Ascending aorta (tissue), 2 donors: Measurements from ENCODE around the gene CEP70. TPM values are rescaled to one million over a fixed set of nuclear protein-coding genes. Genes with fewer than 3 reads are reported as not detected.
"Not testable (repeated sequence)": the region's sequence is repeated elsewhere in the genome, so short reads cannot be mapped to it uniquely, and the experiment has no call there.

Source experiments
- DNase-seq, 2 donors: peaks; one replicate each; pipeline ENCODE4 v3.0.0-alpha.2; 2019; ENCODE audit warnings: low spot score in 2 of 2
- H3K27ac ChIP-seq, 2 donors: fragments of 200-600 bp; sonication (generic); one replicate each; pipeline ENCODE4 v1.5.1; 2016 to 2017; ENCODE audit warnings: mild to moderate bottlenecking in 1 of 2
- H3K27me3 ChIP-seq: fragments of 200-600 bp; sonication (generic); one replicate; pipeline ENCODE4 v1.5.1; 2017
- H3K36me3 ChIP-seq, 2 donors: fragments of 200-600 bp; sonication (generic); one replicate each; pipeline ENCODE4 v1.5.1; 2016
- H3K4me1 ChIP-seq, 2 donors: fragments of 200-600 bp; sonication (generic); one replicate each; pipeline ENCODE4 v1.5.1; 2016 to 2017; ENCODE audit warnings: mild to moderate bottlenecking in 1 of 2
- H3K4me3 ChIP-seq, 2 donors: fragments of 200-600 bp; sonication (generic); one replicate each; pipeline ENCODE4 v1.5.1; 2016 to 2017; ENCODE audit warnings: mild to moderate bottlenecking in 1 of 2
- H3K9me3 ChIP-seq, 2 donors: fragments of 200-600 bp; sonication (generic); one replicate each; pipeline ENCODE4 v1.5.1; 2016
- intact Hi-C: fragments of 100-400 bp; cut with DNase I; formaldehyde crosslinking; loops from one replicate; pipeline ENCODE4 v1.15.1; 2023
- total RNA-seq: library from RNA; depleted of rRNA; stranded (reverse); fragments of >200 nt; gene quantifications from one replicate; pipeline ENCODE4 v1.1.0, GENCODE V29; 2016
- TF ChIP-seq, protein P1 (sequence below), 3 experiments: fragments of 200-600 bp in 2 of 3; fragments of 450-650 bp in 1 of 3; sonication (generic) in 2 of 3; IDR thresholded peaks; one replicate each; pipeline ENCODE4 v1.5.1; 2016 to 2019; ENCODE audit warnings: antibody characterized with exemption in 3 of 3, mild to moderate bottlenecking in 1 of 3, moderate library complexity in 1 of 3

Gene CEP70
- total RNA-seq, 1 donor from 2014 or later = 7.6 TPM

DNA sequence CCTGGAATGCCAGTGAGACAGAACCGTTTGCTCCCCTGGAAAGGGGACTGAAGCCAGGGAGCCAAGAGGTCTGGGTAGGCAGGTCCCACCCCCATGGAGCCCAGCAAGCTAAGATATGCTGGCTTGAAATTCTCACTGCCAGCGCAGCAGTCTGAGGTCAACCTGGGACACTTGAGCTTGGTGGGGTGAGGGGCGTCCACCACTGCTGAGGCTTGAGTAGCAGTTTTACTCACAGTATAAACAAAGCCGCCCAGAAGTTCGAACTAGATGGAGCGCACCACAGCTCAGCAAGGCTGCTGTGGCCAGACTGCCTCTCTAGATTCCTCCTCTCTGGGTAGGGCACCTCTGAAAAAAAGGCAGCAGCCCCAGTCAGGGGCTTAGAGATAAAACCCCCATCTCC, 33.6 kb downstream of the CEP70 start:
- peaks cover 10 to 34% of the 10 kb centered on the region in 2 donors for H3K9me3 ChIP-seq
- intact Hi-C loops = no loop called here
- H3K27me3 ChIP-seq = no peaks in the 10 kb centered on the region
- TF ChIP-seq, protein P1, sequence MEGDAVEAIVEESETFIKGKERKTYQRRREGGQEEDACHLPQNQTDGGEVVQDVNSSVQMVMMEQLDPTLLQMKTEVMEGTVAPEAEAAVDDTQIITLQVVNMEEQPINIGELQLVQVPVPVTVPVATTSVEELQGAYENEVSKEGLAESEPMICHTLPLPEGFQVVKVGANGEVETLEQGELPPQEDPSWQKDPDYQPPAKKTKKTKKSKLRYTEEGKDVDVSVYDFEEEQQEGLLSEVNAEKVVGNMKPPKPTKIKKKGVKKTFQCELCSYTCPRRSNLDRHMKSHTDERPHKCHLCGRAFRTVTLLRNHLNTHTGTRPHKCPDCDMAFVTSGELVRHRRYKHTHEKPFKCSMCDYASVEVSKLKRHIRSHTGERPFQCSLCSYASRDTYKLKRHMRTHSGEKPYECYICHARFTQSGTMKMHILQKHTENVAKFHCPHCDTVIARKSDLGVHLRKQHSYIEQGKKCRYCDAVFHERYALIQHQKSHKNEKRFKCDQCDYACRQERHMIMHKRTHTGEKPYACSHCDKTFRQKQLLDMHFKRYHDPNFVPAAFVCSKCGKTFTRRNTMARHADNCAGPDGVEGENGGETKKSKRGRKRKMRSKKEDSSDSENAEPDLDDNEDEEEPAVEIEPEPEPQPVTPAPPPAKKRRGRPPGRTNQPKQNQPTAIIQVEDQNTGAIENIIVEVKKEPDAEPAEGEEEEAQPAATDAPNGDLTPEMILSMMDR (IDR thresholded peaks at IDR 0.05) = no peak
- H3K27ac ChIP-seq = no peak overlapping the region
- H3K4me1 ChIP-seq = no peaks in the 10 kb centered on the region
- no peak overlapping the region for H3K4me3 ChIP-seq
- H3K36me3 ChIP-seq = peaks cover 0 to 30% of the 10 kb centered on the region in 2 donors
- DNase-seq = no peak

DNA sequence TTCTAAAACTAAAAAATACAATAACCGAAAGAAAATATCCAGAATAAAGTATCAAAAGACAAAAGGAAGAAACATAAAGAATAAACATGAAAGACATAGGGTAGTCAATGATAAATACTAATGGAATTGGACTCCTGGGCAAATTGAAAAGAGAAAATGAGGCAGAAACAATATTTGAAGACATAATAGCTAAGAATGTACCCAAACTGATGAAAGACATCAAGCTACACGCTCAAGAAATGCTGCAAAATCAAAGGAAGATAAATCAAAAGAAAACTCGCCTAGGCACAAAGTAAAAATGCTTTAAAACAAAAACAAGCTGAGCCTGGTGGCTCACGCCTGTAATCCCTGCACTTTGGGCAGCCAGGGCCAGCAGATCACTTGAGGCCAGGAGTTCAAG, 34.9 kb downstream of the CEP70 start:
- Histone ChIP-seq H3K4me3 (no peak overlapping the region), H3K27me3 (no peaks in the 10 kb centered on the region), H3K9me3 (peaks cover 10 to 34% of the 10 kb centered on the region in 2 donors), H3K27ac (no peak overlapping the region), H3K36me3 (peaks cover 0 to 38% of the 10 kb centered on the region in 2 donors), H3K4me1 (no peaks in the 10 kb centered on the region)
- TF ChIP-seq, protein P1 (IDR thresholded peaks at IDR 0.05) = no peak
- DNase-seq = no peak
- intact Hi-C loops = no loop called here

DNA sequence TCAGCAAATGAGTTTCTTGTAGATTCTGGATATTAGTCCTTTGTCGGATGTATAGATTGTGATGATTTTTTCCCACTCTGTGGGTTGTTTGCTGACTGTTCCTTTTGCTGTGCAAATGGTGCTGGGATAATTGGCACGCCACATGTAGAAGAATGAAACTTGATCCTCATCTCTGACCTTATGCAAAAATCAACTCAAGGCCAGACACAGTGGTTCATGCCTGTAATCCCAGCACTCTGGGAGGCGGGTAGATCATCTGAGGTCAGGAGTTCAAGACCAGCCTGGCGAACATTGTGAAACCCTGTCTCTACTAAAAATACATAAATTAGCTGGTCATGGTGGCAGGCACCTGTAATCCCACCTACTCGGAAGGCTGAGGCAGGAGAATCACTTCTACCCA, 39.3 kb downstream of the CEP70 start:
- intact Hi-C loops, H3K27me3 ChIP-seq, DNase-seq, H3K27ac ChIP-seq, H3K4me3 ChIP-seq, H3K4me1 ChIP-seq: not testable (repeated sequence)
- Histone ChIP-seq H3K36me3 (peaks cover 10 to 35% of the 10 kb centered on the region in 2 donors), H3K9me3 (peaks cover 4 to 19% of the 10 kb centered on the region in 2 donors)

DNA sequence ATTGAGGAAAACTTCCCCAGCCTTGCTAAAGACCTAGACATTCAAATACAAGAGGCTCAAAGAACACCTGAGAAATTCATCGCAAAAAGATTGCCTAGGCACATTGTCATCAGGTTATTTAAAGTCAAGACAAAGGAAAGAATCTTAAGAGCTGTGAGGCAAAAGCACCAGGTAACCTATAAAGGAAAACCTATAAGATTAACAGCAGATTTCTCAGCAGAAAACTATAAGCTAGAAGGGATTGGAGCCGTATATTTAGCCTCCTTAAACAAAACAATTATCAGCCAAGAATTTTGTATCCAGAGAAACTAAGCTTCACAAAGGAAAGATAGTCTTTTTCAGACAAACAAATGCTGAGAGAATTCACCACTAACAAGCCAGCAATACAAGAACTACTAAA, 43.1 kb downstream of the CEP70 start:
- Histone ChIP-seq H3K36me3 (peaks cover 32 to 64% of the 10 kb centered on the region in 2 donors), H3K9me3 (peaks cover 0 to 30% of the 10 kb centered on the region in 2 donors)
- intact Hi-C loops = not testable (repeated sequence)

DNA sequence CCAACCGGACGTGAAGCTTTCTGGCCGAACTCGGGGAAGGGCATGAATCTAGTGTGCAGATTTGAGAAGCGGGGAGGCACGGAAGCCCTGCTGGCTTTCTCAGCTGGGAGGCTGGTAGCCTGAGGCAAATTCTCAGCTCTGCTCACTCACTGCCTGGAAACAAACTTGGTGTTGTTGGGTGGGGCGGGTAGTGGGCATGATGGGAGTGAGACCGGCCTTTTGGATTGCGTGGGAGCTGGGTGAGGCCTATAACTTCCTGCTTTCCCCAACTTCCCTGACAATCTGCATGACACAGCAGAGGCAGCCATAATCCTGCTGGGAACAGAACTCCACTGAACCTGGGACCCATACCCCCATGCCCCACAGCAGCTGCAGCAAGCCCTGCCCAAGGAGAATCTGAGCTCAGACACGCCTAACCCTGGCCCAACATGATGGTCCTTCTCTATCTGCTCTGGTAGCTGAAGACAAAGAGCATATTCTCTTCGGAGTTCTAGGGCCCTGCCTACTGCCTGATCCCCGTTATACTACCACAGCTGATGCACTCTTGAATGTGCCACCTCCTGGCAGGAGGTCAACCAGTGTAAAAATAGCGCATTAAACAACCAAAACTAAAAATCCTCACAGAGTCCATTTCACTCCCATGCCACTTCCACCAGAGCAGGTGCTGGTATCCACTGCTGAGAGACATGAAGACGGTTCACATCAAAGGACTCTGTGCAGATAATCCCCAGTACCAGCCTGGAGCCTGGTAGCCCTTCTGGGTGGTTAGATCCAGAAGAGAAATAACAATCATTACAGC, 44.7 kb downstream of the CEP70 start:
- intact Hi-C loops = no loop called here
- H3K9me3 ChIP-seq = peaks cover 4 to 44% of the 10 kb centered on the region in 2 donors

More for the DNA sequence above, 43.1 kb downstream of the CEP70 start:
- not testable (repeated sequence) for H3K27me3 ChIP-seq, H3K27ac ChIP-seq, H3K4me3 ChIP-seq, DNase-seq, H3K4me1 ChIP-seq

DNA sequence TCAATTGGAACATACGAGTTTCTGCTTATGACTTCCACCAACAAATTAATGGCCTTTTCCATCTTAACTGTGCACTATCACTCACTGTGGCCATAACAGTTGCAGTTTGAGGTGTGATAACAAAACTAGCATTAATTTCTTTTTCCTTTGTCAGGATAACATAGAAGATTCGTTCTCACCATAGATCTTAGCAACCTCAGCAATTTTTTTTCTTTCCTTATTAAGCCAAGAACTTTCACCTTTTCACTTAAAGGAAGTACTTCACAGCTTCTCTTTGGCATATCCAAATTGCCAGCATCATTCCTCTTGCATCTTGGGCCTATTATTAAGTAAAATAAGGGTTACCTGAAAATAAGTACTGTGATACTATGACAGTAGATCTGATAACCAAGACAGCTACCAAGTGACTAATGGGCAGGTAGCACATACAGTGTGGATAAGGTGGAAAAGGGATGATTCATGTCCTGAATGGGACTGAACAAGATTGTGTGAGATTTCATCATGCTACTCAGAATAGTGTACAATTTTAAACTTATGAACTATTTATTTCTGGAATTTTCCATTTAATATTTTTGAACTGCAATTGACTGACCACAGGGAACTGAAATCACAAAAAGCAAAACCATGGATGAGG, 46.6 kb downstream of the CEP70 start:
- Histone ChIP-seq H3K4me3 (no peak overlapping the region), H3K36me3 (peaks cover 38 to 84% of the 10 kb centered on the region in 2 donors), H3K27me3 (no peaks in the 10 kb centered on the region), H3K9me3 (peaks cover 4 to 59% of the 10 kb centered on the region in 2 donors), H3K27ac (no peak overlapping the region), H3K4me1 (no peaks in the 10 kb centered on the region)
- intact Hi-C loops = no loop called here
- TF ChIP-seq, protein P1 (IDR thresholded peaks at IDR 0.05) = no peak
- DNase-seq = no peak

More for the DNA sequence above, 44.7 kb downstream of the CEP70 start:
- Histone ChIP-seq H3K4me1 (no peaks in the 10 kb centered on the region), H3K27me3 (no peaks in the 10 kb centered on the region), H3K27ac (no peak overlapping the region), H3K36me3 (peaks cover 32 to 70% of the 10 kb centered on the region in 2 donors), H3K4me3 (no peak overlapping the region)
- DNase-seq = no peak
- TF ChIP-seq, protein P1 (IDR thresholded peaks at IDR 0.05) = no peak
